GM12875 (cell line): ENCODE measurements around the gene APBB2.
"Not testable (repeated sequence)": the region's sequence is repeated elsewhere in the genome, so short reads cannot be mapped to it uniquely, and the experiment has no call there.

Source experiments
- H3K4me3 ChIP-seq: one replicate; pipeline ENCODE4 v1.5.1; 2011; ENCODE audit warnings: low read depth, low read length, control low read depth
- TF ChIP-seq, protein P1 (sequence below): IDR thresholded peaks from 2 replicates; pipeline ENCODE4 v1.5.1; 2011; ENCODE audit warnings: low read depth, mild to moderate bottlenecking, control low read depth, inconsistent platforms, low read length, moderate library complexity, borderline replicate concordance; ENCODE audit not compliant: insufficient read depth

APBB2 gene

DNA sequence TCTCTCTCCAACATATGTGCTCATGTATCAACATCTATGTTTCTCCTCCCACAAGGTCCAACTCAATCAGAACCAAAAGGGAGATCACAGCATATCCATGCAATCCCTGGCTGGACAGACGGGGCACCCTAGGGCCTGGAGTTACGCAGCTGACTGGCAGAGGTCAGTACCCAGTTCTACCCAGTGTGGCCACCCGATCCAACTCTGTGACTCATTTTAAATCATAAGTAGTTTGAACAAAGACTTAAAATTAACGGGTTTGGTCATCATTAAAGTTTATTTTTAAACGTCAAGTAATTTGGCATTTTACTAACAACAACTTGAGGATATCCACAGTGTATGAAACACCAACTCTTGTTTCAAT lies 59.5 kb downstream of the APBB2 start:
- TF ChIP-seq, protein P1, sequence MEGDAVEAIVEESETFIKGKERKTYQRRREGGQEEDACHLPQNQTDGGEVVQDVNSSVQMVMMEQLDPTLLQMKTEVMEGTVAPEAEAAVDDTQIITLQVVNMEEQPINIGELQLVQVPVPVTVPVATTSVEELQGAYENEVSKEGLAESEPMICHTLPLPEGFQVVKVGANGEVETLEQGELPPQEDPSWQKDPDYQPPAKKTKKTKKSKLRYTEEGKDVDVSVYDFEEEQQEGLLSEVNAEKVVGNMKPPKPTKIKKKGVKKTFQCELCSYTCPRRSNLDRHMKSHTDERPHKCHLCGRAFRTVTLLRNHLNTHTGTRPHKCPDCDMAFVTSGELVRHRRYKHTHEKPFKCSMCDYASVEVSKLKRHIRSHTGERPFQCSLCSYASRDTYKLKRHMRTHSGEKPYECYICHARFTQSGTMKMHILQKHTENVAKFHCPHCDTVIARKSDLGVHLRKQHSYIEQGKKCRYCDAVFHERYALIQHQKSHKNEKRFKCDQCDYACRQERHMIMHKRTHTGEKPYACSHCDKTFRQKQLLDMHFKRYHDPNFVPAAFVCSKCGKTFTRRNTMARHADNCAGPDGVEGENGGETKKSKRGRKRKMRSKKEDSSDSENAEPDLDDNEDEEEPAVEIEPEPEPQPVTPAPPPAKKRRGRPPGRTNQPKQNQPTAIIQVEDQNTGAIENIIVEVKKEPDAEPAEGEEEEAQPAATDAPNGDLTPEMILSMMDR, result no peak
- no peak overlapping the region for H3K4me3 ChIP-seq

DNA sequence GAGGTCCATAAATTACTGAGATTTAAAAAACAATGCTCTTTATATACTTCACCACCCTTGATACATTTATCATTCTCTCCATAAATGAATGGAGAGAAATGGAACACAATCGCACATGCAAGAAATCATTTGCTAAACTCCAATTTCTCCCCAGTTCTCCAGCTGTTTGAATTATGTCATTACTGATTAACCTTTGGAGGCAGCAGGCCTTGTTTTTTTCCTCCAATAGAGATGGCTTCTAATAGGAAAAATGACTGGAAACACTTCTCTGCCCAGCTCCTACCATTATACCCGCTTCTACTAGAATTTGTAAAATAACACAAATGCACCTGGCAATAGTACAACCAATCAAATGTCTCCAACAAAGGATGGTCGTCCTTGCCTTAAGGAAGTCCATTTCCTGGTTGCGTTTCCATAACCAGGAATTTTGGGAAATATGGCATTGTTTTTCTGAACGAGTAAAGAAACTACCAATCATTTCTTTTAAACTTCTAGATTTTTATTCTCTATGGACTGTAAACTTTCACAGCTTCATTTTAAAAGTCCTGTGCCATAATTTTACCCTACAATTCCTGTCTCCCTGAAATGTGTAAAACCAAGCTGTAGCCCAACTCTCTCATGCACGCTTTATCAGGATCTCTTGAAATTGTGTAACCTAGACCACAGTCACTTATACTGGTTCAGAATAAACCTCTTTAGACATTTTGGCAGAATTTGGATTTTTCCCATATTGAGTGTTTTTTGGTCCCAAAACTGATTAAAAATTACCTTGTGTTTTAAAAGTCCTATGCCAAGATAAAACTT lies 60.1 kb downstream of the APBB2 start:
- TF ChIP-seq, protein P1, result no peak
- no peak overlapping the region for H3K4me3 ChIP-seq

DNA sequence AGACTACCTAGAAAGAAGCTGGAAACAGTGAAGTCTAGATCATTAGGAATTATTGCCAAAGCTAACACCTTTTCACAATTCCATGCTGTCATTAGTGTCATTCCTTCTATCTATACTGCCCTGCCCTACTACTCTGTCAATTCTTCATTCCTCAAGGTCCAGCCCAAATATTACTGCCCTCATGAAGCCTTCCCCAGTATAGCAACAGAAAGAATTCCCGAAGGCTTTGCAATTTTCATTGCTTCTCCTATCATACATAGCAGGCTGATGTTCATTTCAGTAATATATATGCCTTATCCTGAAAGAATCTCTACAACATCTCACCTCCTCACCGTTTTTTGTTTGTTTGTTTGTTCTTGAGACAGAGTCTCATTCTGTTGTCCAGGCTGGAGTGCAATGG lies 63.9 kb downstream of the APBB2 start:
- TF ChIP-seq, protein P1, result no peak
- H3K4me3 ChIP-seq, result no peak overlapping the region

DNA sequence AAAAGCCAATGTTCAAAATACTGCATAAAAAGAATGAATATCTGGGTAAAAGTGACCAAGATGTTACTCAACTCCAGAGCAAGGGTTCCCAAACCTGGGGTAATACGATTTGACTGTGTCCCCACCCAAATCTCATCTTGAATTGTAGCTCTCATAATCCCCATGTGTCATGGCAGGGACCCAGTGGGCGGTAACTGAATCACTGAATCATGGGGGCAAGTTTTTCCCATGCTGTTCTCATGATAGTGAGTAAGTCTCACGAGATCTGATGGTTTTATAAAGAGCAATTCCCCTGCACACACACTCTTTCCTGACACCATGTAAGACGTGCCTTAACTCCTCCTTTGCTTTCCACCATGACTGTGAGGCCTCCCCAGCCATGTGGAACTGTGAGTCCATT lies 64.8 kb downstream of the APBB2 start:
- H3K4me3 ChIP-seq, result not testable (repeated sequence)

DNA sequence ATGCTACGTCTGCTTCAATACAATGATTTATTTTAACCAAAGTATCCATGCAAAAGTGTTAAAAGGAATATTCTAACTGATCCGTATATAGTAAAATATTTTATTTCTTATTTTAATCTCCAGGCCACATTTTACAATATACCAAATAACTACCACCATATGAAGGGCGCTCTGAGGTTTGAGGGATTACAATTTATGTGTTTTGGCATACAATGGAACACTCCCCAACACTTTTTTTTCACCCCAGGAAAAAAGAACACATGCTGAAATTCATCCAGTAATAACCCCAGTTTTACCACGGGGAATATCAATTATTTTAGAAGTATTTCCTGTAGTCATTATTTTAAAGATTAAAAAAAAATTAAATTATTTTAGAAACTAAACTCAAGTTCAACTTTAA lies 65.4 kb downstream of the APBB2 start:
- TF ChIP-seq, protein P1, result no peak
- H3K4me3 ChIP-seq, result no peak overlapping the region

DNA sequence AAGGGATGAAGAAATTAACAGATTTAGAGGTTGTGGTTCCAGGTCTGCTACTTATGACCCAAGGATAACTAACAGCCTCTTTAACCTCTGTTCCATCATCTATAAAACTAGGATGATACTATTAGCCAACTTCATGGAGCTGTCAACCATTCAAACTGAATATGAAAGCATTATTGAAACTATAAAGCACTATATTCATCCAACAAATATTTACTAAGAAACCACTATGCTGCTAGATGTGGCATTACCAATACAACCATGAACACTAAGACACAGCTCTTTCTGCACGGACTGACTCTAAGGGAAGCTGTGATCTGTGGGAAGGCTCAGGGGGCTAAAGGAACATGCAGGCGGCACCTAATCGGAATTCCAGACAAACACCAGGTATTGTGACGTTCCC lies 66.0 kb downstream of the APBB2 start:
- H3K4me3 ChIP-seq, result no peak overlapping the region
- TF ChIP-seq, protein P1, result no peak

DNA sequence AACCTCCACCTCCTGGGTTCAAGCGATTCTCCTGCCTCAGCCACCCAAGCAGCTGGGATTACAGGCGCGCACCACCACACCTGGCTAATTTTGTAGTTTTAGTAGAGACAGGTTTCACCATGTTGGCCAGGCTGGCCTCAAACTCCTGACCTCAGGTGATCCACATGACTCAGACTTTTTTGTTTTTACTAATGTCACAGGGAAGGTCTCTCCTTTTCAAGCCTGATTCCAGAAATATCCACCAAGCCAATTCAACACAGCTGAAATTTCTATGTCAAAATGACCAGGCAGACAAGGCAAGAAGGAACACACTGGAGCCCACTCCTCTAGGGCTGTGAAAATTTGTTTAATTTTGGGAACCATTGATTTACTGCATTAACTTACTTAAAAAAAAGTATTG lies 66.8 kb downstream of the APBB2 start:
- not testable (repeated sequence) for H3K4me3 ChIP-seq

DNA sequence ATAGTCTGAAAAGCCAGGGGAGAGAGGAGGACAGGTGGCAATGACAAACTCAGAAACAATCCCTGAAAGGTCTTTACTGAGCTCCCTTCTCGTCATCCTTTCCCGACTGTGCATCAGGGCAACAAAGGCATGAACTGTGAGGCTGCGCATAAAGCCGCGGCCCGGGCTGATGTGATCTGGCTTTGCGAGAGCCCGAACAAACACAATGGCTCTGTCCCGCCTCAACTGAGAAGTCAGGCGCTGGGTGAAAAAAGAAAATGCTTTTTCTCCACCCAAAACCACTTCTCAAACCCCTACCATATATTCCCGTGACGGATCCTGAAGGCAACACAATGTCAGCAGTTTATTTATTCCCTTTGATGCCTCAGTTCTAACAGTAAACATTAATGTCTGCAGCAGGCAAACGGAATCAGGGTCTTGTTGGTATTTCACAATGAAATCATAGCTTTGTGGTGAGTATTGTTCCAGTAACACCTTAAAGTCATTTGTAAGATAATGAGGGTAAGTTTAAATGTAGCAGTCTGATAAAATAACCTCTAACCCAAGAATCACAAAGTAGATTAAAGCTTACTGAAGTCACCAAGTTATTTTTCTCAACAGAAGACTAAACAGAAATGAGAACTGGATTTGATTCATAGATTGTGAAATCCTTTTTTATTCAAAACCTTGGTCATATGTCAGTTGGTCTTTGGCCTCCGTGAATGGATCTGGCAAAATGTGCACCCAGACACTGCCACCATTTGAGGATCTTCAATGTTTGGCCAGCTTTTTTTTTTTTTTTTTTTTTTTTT lies 67.4 kb downstream of the APBB2 start:
- TF ChIP-seq, protein P1, result no peak
- no peak overlapping the region for H3K4me3 ChIP-seq
